ENCODE data around the gene HGFAC. TPM values are rescaled to one million over a fixed set of nuclear protein-coding genes. Genes with fewer than 3 reads are reported as not detected.

Gene HGFAC
- total and polyA plus RNA-seq, 4 experiments from 2014 or later = 0.17 TPM; not detected in 3

- no peaks in the 10 kb centered on the region for H3K9me3 ChIP-seq (ENCODE audit: control insufficient read depth in 1 of 2, low read length in 2 of 2)
- no peak for DNase-seq
- no peaks in the 10 kb centered on the region for H3K9me3 Mint-ChIP-seq
- intact Hi-C loops (cut with micrococcal nuclease) = no loop called here
- H3K27ac Mint-ChIP-seq = no peak overlapping the region
- no peak overlapping the region for H3K27ac ChIP-seq (ENCODE audit: low read depth, low read length)
- no peaks in the 10 kb centered on the region for H3K36me3 ChIP-seq (ENCODE audit: insufficient read depth, low read length)
- no peaks in the 10 kb centered on the region for H3K4me1 ChIP-seq (ENCODE audit: insufficient read depth, low read length)
- H3K36me3 Mint-ChIP-seq = no peaks in the 10 kb centered on the region
- CTCF ChIA-PET (ENCODE audit: partially characterized antibody) = interaction anchor here (2.3 kb wide), 1 partner anchor 9 kb away, joined by 7 read pairs; no protein-coding TSS in a partner anchor
- no peak overlapping the region for H3K4me3 ChIP-seq (ENCODE audit: low read length in 2 of 2)
- no peak overlapping the region for H3K4me3 Mint-ChIP-seq
- no peaks in the 10 kb centered on the region for H3K4me1 Mint-ChIP-seq
- POLR2A ChIA-PET (ENCODE audit: partially characterized antibody) = no interaction called here
- no peaks in the 10 kb centered on the region for H3K27me3 Mint-ChIP-seq
- no peaks in the 10 kb centered on the region for H3K27me3 ChIP-seq (ENCODE audit: insufficient read depth, low read length)
Observed at GRCh38 chr4:3471098-3471760, 29.5 kb downstream of the HGFAC start.

GRCh38 chr4:3471886-3472285 lies 30.1 kb downstream of the HGFAC start:
- Mint-ChIP-seq H3K36me3 (no peaks in the 10 kb centered on the region), H3K27ac (no peak overlapping the region), H3K27me3 (peaks cover 0 to 2% of the 10 kb centered on the region in 2 donors), H3K4me1 (no peaks in the 10 kb centered on the region), H3K4me3 (no peak overlapping the region), H3K9me3 (no peaks in the 10 kb centered on the region)
- H3K27me3 ChIP-seq (ENCODE audit: insufficient read depth, low read length) = no peaks in the 10 kb centered on the region
- CTCF ChIA-PET (ENCODE audit: partially characterized antibody) = interaction anchor here (2.3 kb wide), 1 partner anchor 9 kb away, joined by 7 read pairs; no protein-coding TSS in a partner anchor
- H3K9me3 ChIP-seq (ENCODE audit: control insufficient read depth in 1 of 2, low read length in 2 of 2) = no peaks in the 10 kb centered on the region
- POLR2A ChIA-PET (ENCODE audit: partially characterized antibody) = no interaction called here
- H3K4me3 ChIP-seq (ENCODE audit: low read length in 2 of 2) = no peak overlapping the region
- intact Hi-C loops (cut with micrococcal nuclease) = no loop called here
- H3K27ac ChIP-seq (ENCODE audit: low read depth, low read length) = no peak overlapping the region
- DNase-seq = no peak
- H3K36me3 ChIP-seq (ENCODE audit: insufficient read depth, low read length) = no peaks in the 10 kb centered on the region
- no peaks in the 10 kb centered on the region for H3K4me1 ChIP-seq (ENCODE audit: insufficient read depth, low read length)

- Histone ChIP-seq H3K27me3 (ENCODE audit: insufficient read depth, low read length) (no peaks in the 10 kb centered on the region), H3K36me3 (ENCODE audit: insufficient read depth, low read length) (no peaks in the 10 kb centered on the region), H3K9me3 (ENCODE audit: control insufficient read depth in 1 of 2, low read length in 2 of 2) (no peaks in the 10 kb centered on the region), H3K4me1 (ENCODE audit: insufficient read depth, low read length) (no peaks in the 10 kb centered on the region), H3K27ac (ENCODE audit: low read depth, low read length) (no peak overlapping the region), H3K4me3 (ENCODE audit: low read length in 2 of 2) (no peak overlapping the region)
- Mint-ChIP-seq H3K36me3 (no peaks in the 10 kb centered on the region), H3K4me3 (no peak overlapping the region), H3K27ac (no peak overlapping the region), H3K4me1 (no peaks in the 10 kb centered on the region), H3K27me3 (peaks cover 0 to 2% of the 10 kb centered on the region in 2 donors), H3K9me3 (no peaks in the 10 kb centered on the region)
- DNase-seq = no peak
- intact Hi-C loops (cut with micrococcal nuclease) = no loop called here
- CTCF ChIA-PET (ENCODE audit: partially characterized antibody) = interaction anchor here (2.3 kb wide), 1 partner anchor 8 kb away, joined by 7 read pairs; no protein-coding TSS in a partner anchor
- POLR2A ChIA-PET (ENCODE audit: partially characterized antibody) = no interaction called here
Observed at GRCh38 chr4:3472411-3473141, 30.8 kb downstream of the HGFAC start.

- Histone ChIP-seq H3K36me3 (ENCODE audit: insufficient read depth, low read length) (no peaks in the 10 kb centered on the region), H3K9me3 (ENCODE audit: control insufficient read depth in 1 of 2, low read length in 2 of 2) (no peaks in the 10 kb centered on the region), H3K4me1 (ENCODE audit: insufficient read depth, low read length) (no peaks in the 10 kb centered on the region), H3K27me3 (ENCODE audit: insufficient read depth, low read length) (no peaks in the 10 kb centered on the region), H3K27ac (ENCODE audit: low read depth, low read length) (no peak overlapping the region), H3K4me3 (ENCODE audit: low read length in 2 of 2) (no peak overlapping the region)
- Mint-ChIP-seq H3K36me3 (no peaks in the 10 kb centered on the region), H3K4me1 (no peaks in the 10 kb centered on the region), H3K27me3 (peaks cover 0 to 2% of the 10 kb centered on the region in 2 donors), H3K9me3 (no peaks in the 10 kb centered on the region), H3K27ac (no peak overlapping the region), H3K4me3 (no peak overlapping the region)
- no peak for DNase-seq
- CTCF ChIA-PET (ENCODE audit: partially characterized antibody) = no interaction called here
- POLR2A ChIA-PET (ENCODE audit: partially characterized antibody) = no interaction called here
- intact Hi-C loops (cut with micrococcal nuclease) = no loop called here
Observed at GRCh38 chr4:3473181-3473950, 31.6 kb downstream of the HGFAC start.

- Mint-ChIP-seq H3K9me3 (no peaks in the 10 kb centered on the region), H3K4me3 (no peak overlapping the region), H3K27me3 (peaks cover 0 to 2% of the 10 kb centered on the region in 2 donors), H3K4me1 (no peaks in the 10 kb centered on the region), H3K27ac (no peak overlapping the region), H3K36me3 (no peaks in the 10 kb centered on the region)
- Histone ChIP-seq H3K9me3 (ENCODE audit: control insufficient read depth in 1 of 2, low read length in 2 of 2) (no peaks in the 10 kb centered on the region), H3K4me3 (ENCODE audit: low read length in 2 of 2) (no peak overlapping the region), H3K36me3 (ENCODE audit: insufficient read depth, low read length) (no peaks in the 10 kb centered on the region), H3K27me3 (ENCODE audit: insufficient read depth, low read length) (no peaks in the 10 kb centered on the region), H3K27ac (ENCODE audit: low read depth, low read length) (no peak overlapping the region), H3K4me1 (ENCODE audit: insufficient read depth, low read length) (no peaks in the 10 kb centered on the region)
- ChIA-PET POLR2A (ENCODE audit: partially characterized antibody) (no interaction called here), CTCF (ENCODE audit: partially characterized antibody) (no interaction called here)
- intact Hi-C loops (cut with micrococcal nuclease) = no loop called here
- no peak for DNase-seq
Observed at GRCh38 chr4:3473996-3474765, 32.4 kb downstream of the HGFAC start.

- no peak for DNase-seq
- no peaks in the 10 kb centered on the region for H3K9me3 Mint-ChIP-seq
- H3K4me1 Mint-ChIP-seq = no peaks in the 10 kb centered on the region
- Histone ChIP-seq H3K4me1 (ENCODE audit: insufficient read depth, low read length) (no peaks in the 10 kb centered on the region), H3K4me3 (ENCODE audit: low read length in 2 of 2) (no peak overlapping the region), H3K27ac (ENCODE audit: low read depth, low read length) (no peak overlapping the region), H3K9me3 (ENCODE audit: control insufficient read depth in 1 of 2, low read length in 2 of 2) (no peaks in the 10 kb centered on the region), H3K27me3 (ENCODE audit: insufficient read depth, low read length) (no peaks in the 10 kb centered on the region), H3K36me3 (ENCODE audit: insufficient read depth, low read length) (no peaks in the 10 kb centered on the region)
- H3K27ac Mint-ChIP-seq = no peak overlapping the region
- intact Hi-C loops (cut with micrococcal nuclease) = no loop called here
- ChIA-PET POLR2A (ENCODE audit: partially characterized antibody) (no interaction called here), CTCF (ENCODE audit: partially characterized antibody) (no interaction called here)
- H3K27me3 Mint-ChIP-seq = peaks cover 0 to 2% of the 10 kb centered on the region in 2 donors
- no peaks in the 10 kb centered on the region for H3K36me3 Mint-ChIP-seq
- H3K4me3 Mint-ChIP-seq = no peak overlapping the region
Observed at GRCh38 chr4:3475041-3475712, 33.4 kb downstream of the HGFAC start.

Data from CD4-positive, alpha-beta memory T cell (primary cell).